DND-41 (cell line): ENCODE measurements around the gene NEK4.

ENCODE experiments used
- ATAC-seq: fragments of 200-7000 bp; cut with Tn5 transposase; 3 replicates; pipeline ENCODE4 v1.9.1; 2021; ENCODE audit warnings: low read depth; ENCODE audit not compliant: insufficient read depth
- DNase-seq: peaks from one replicate; pipeline ENCODE4 v3.0.0-alpha.2; 2020
- H2AFZ ChIP-seq: 2 replicates; pipeline ENCODE4 v1.6.0; 2012; ENCODE audit warnings: low read depth, low read length
- H3K27ac ChIP-seq: 2 replicates; pipeline ENCODE4 v1.5.1; 2012; ENCODE audit warnings: low read length, inconsistent platforms
- H3K27me3 ChIP-seq: fragments of 200-600 bp; sonication (generic); 2 replicates; pipeline ENCODE4 v1.6.0; 2012; ENCODE audit warnings: low read length, mild to moderate bottlenecking, inconsistent platforms; ENCODE audit not compliant: insufficient read depth, poor library complexity
- H3K36me3 ChIP-seq: 2 replicates; pipeline ENCODE4 v1.5.1; 2012; ENCODE audit warnings: low read length, inconsistent platforms; ENCODE audit not compliant: insufficient read depth
- H3K4me1 ChIP-seq: 2 replicates; pipeline ENCODE4 v1.5.1; 2012; ENCODE audit warnings: mild to moderate bottlenecking, low read length; ENCODE audit not compliant: insufficient read depth
- H3K4me2 ChIP-seq: 2 replicates; pipeline ENCODE4 v1.6.0; 2012; ENCODE audit warnings: mild to moderate bottlenecking, moderate library complexity, low read length, inconsistent platforms; ENCODE audit not compliant: insufficient read depth
- H3K4me3 ChIP-seq, 2 experiments: fragments of 200-600 bp in 1 of 2; shearing (Covaris generic) in 1 of 2; 2 replicates each; pipeline ENCODE4 v1.5.1; 2012 to 2016; ENCODE audit warnings: inconsistent platforms in 2 of 2, low read length in 2 of 2, mild to moderate bottlenecking in 2 of 2, low read depth in 1 of 2, moderate library complexity in 1 of 2
- H3K79me2 ChIP-seq: 2 replicates; pipeline ENCODE4 v1.6.0; 2012; ENCODE audit warnings: low read length, inconsistent platforms; ENCODE audit not compliant: insufficient read depth
- H3K9ac ChIP-seq: 2 replicates; pipeline ENCODE4 v1.6.0; 2012; ENCODE audit warnings: low read depth, mild to moderate bottlenecking, inconsistent platforms, low read length, moderate library complexity
- H3K9me3 ChIP-seq: 2 replicates; pipeline ENCODE4 v1.5.1; 2012; ENCODE audit warnings: low read length, moderate library complexity, mild to moderate bottlenecking, inconsistent platforms; ENCODE audit not compliant: insufficient read depth, severe bottlenecking
- H4K20me1 ChIP-seq: 2 replicates; pipeline ENCODE4 v1.6.0; 2012; ENCODE audit warnings: low read length; ENCODE audit not compliant: insufficient read depth
- EZH2 ChIP-seq: IDR thresholded peaks from 3 replicates; pipeline ENCODE4 v1.6.1; 2012; ENCODE audit warnings: borderline replicate concordance, low read depth, mild to moderate bottlenecking, moderate library complexity, low read length, inconsistent platforms; ENCODE audit not compliant: severe bottlenecking
- TF ChIP-seq, protein P1 (sequence below): IDR thresholded peaks from 2 replicates; pipeline ENCODE4 v1.5.1; 2012; ENCODE audit warnings: borderline replicate concordance, low read length, moderate library complexity, mild to moderate bottlenecking; ENCODE audit not compliant: poor library complexity, severe bottlenecking; ENCODE audit errors: extremely low read depth

NEK4 gene

DNA sequence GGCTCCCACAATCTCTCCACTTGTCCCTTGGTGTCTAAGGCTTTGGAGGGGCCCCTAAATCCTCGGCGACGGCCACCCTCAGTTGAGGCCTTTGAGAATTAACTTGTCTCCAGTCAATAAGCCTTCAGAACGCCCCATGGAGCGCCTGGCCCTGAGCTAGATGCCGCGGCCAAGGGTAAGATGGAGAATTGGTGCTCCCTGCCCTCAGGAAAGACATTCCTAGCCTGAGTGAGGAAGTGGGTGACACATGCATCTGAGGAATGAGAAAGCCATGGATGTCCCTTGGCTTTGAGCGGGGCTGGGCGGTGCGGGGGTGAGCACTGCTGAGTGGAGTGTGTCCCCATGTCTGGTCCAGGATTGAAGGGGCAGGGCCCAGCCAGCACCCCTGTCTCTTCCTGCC, 46.5 kb upstream of the NEK4 start:
- Histone ChIP-seq H3K79me2 (no peaks in the 10 kb centered on the region), H3K27ac (no peak overlapping the region), H2AFZ (no peak overlapping the region), H3K4me1 (no peaks in the 10 kb centered on the region), H3K4me2 (no peak overlapping the region), H3K36me3 (no peaks in the 10 kb centered on the region), H3K4me3 (no peak overlapping the region), H3K9me3 (no peaks in the 10 kb centered on the region), H3K9ac (no peak overlapping the region), H3K27me3 (no peaks in the 10 kb centered on the region), H4K20me1 (no peaks in the 10 kb centered on the region)
- DNase-seq (no peak), ATAC-seq (no peak)
- TF ChIP-seq, protein P1, sequence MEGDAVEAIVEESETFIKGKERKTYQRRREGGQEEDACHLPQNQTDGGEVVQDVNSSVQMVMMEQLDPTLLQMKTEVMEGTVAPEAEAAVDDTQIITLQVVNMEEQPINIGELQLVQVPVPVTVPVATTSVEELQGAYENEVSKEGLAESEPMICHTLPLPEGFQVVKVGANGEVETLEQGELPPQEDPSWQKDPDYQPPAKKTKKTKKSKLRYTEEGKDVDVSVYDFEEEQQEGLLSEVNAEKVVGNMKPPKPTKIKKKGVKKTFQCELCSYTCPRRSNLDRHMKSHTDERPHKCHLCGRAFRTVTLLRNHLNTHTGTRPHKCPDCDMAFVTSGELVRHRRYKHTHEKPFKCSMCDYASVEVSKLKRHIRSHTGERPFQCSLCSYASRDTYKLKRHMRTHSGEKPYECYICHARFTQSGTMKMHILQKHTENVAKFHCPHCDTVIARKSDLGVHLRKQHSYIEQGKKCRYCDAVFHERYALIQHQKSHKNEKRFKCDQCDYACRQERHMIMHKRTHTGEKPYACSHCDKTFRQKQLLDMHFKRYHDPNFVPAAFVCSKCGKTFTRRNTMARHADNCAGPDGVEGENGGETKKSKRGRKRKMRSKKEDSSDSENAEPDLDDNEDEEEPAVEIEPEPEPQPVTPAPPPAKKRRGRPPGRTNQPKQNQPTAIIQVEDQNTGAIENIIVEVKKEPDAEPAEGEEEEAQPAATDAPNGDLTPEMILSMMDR, result no peak
- TF ChIP-seq EZH2, result no peak

DNA sequence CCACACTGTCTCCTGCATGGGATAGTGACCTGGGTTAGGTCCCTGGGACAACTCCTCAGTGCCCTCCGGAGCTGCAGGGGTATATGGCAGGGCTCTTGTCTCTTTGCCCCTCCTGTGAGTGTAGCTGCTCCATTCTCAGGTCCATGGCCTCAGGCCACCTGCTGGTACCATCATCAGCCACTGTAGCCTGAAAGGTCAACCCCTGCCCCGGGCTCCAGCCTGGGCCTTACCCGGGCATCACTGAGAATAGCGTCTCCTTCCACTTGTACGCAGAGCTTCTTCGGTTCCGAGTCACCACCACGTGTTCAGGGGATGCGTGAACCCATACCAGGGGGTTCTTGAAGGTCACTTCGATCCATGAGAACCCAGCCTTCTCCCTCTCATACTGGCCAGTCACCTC, 45.9 kb upstream of the NEK4 start:
- no peaks in the 10 kb centered on the region for H3K4me1 ChIP-seq
- H4K20me1 ChIP-seq, result no peaks in the 10 kb centered on the region
- no peaks in the 10 kb centered on the region for H3K9me3 ChIP-seq
- no peaks in the 10 kb centered on the region for H3K27me3 ChIP-seq
- ATAC-seq (no peak), DNase-seq (no peak)
- no peak overlapping the region for H3K27ac ChIP-seq
- H3K4me3 ChIP-seq, result no peak overlapping the region
- TF ChIP-seq, protein P1, result no peak
- no peak for TF ChIP-seq EZH2
- H3K36me3 ChIP-seq, result no peaks in the 10 kb centered on the region
- no peak overlapping the region for H3K4me2 ChIP-seq
- no peaks in the 10 kb centered on the region for H3K79me2 ChIP-seq
- no peak overlapping the region for H3K9ac ChIP-seq
- no peak overlapping the region for H2AFZ ChIP-seq

DNA sequence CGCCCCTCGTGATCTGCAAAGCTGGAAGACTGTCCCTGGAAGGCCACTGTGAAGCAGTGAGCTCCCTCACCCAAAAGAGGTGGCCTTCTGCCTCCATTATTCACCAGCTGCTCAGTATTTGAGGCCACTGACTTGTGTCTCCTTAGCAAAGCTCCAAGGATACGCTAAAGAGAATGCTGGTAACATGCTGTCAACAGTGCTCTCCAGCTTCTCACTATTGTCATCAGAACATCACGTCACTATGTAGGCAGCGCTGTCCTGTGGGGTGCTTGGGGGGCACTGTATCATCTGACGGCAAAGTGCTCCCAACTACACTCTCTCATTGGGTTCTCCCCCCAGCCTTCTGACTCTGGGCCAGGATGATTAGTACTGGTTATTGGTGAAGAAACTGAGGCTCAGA, 45.5 kb upstream of the NEK4 start:
- Histone ChIP-seq H3K4me3 (no peak overlapping the region), H3K4me2 (no peak overlapping the region), H3K27ac (no peak overlapping the region), H3K27me3 (no peaks in the 10 kb centered on the region), H3K79me2 (no peaks in the 10 kb centered on the region), H3K4me1 (no peaks in the 10 kb centered on the region), H3K9ac (no peak overlapping the region), H3K9me3 (no peaks in the 10 kb centered on the region), H2AFZ (no peak overlapping the region), H3K36me3 (no peaks in the 10 kb centered on the region), H4K20me1 (no peaks in the 10 kb centered on the region)
- no peak for TF ChIP-seq EZH2
- TF ChIP-seq, protein P1, result no peak
- DNase-seq (no peak), ATAC-seq (no peak)

DNA sequence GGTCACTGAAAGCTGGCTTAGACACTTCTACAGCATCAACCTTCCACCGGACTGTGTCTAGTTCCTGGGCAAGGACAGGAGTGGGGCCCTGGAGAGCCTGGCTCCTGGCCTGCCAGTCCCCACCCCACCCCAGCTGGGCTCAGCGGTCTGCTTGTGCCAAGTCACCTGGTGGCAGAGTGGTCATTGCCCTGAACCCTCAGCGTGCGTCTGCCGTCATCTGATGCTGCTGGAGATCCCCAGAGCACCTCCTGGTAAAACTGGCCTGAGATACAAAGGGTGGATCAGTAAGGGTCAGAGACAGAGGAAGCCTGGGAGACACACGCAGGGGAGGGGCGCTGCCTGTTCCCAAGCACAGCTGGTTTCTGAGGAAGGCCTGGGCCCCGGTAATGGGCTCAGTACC, 43.1 kb upstream of the NEK4 start:
- H3K36me3 ChIP-seq, result no peaks in the 10 kb centered on the region
- TF ChIP-seq, protein P1, result no peak
- TF ChIP-seq EZH2, result no peak
- no peak overlapping the region for H3K27ac ChIP-seq
- no peak for DNase-seq
- H3K79me2 ChIP-seq, result no peaks in the 10 kb centered on the region
- no peaks in the 10 kb centered on the region for H3K27me3 ChIP-seq
- no peak overlapping the region for H2AFZ ChIP-seq
- H3K4me1 ChIP-seq, result 0 out of 2 replicates have a peak, but pooled peaks cover 3% of the 10 kb centered on the region
- H4K20me1 ChIP-seq, result no peaks in the 10 kb centered on the region
- no peak overlapping the region for H3K4me2 ChIP-seq
- no peak for ATAC-seq
- no peaks in the 10 kb centered on the region for H3K9me3 ChIP-seq
- H3K4me3 ChIP-seq, result no peak overlapping the region
- no peak overlapping the region for H3K9ac ChIP-seq
